RWPE1 (cell line): ENCODE results near the gene TMEM266.

Experiments used
- CTCF ChIA-PET: fragments of 350-600 bp; sonication (Branson Sonifier 250); formaldehyde crosslinking; extraction: SDS; loops from one replicate; lab custom pipeline; 2021; lab: Yijun Ruan, JAX
- POLR2A ChIA-PET: fragments of 400-600 bp; formaldehyde crosslinking; extraction: SDS; loops from one replicate; lab custom pipeline; 2020; ENCODE audit warnings: antibody characterized with exemption; ENCODE audit not compliant: low non-redundant PET; lab: Yijun Ruan, JAX
- DNase-seq: peaks from one replicate; pipeline ENCODE4 v3.0.0; 2012; ENCODE audit warnings: low spot score
- H3K27ac ChIP-seq: fragments of 450-650 bp; 2 replicates; pipeline ENCODE4 v1.5.1; 2017
- CTCF ChIP-seq: fragments of 450-650 bp; conservative IDR thresholded peaks from 2 replicates; pipeline ENCODE4 v1.5.1; 2017; ENCODE audit warnings: low read depth, mild to moderate bottlenecking

The TMEM266 gene

GRCh38 chr15:76221085-76221767 is 161.4 kb downstream of the TMEM266 start:
- CTCF ChIA-PET = no interaction called here
- DNase-seq = no peak
- POLR2A ChIA-PET = no interaction called here
- H3K27ac ChIP-seq = no peak overlapping the region
- no peak for TF ChIP-seq CTCF

GRCh38 chr15:76222159-76222558 is 162.4 kb downstream of the TMEM266 start:
- no peak for DNase-seq
- POLR2A ChIA-PET = no interaction called here
- CTCF ChIA-PET = no interaction called here
- H3K27ac ChIP-seq = no peak overlapping the region
- TF ChIP-seq CTCF = no peak

- DNase-seq = no peak
- ChIA-PET POLR2A (no interaction called here), CTCF (interaction anchor here (0.5 to 0.8 kb wide), 2 partner anchors 24 to 61 kb away, joined by 4 to 6 read pairs; no protein-coding TSS in a partner anchor)
- no peak overlapping the region for H3K27ac ChIP-seq
- no peak for TF ChIP-seq CTCF
Measured at GRCh38 chr15:76223521-76223920, 163.7 kb downstream of the TMEM266 start.

- ChIA-PET CTCF (interaction anchor here (0.6 kb wide), 1 partner anchor 16 kb away, joined by 4 read pairs; no protein-coding TSS in a partner anchor), POLR2A (interaction anchor here (0.6 kb wide), 1 partner anchor 92 kb away, joined by 4 read pairs; no protein-coding TSS in a partner anchor)
- no peak overlapping the region for H3K27ac ChIP-seq
- no peak for TF ChIP-seq CTCF
- DNase-seq = no peak
Measured at GRCh38 chr15:76229266-76229665, 169.5 kb downstream of the TMEM266 start.

- ChIA-PET CTCF (no interaction called here), POLR2A (interaction anchor here (0.6 kb wide), 1 partner anchor 107 kb away, joined by 3 read pairs; no protein-coding TSS in a partner anchor)
- H3K27ac ChIP-seq = no peak overlapping the region
- TF ChIP-seq CTCF = no peak
- DNase-seq = no peak
Measured at GRCh38 chr15:76233921-76234320, 174.1 kb downstream of the TMEM266 start.

- ChIA-PET POLR2A (interaction anchor here (0.6 kb wide), 1 partner anchor 107 kb away, joined by 3 read pairs; no protein-coding TSS in a partner anchor), CTCF (interaction anchor here (0.5 to 1.3 kb wide), 3 partner anchors 61 to 661 kb away, joined by 3 to 5 read pairs (median 4); no protein-coding TSS in a partner anchor)
- TF ChIP-seq CTCF = no peak
- no peak overlapping the region for H3K27ac ChIP-seq
- no peak for DNase-seq
Measured at GRCh38 chr15:76234337-76234889, 174.6 kb downstream of the TMEM266 start.
